SK-N-SH treated with all-trans-retinoic acid at 6 μM for 48 hours (cell line): ENCODE results near the gene MYO3B.

Experiments used
- ATAC-seq: fragments of 200-7000 bp; cut with Tn5 transposase; 3 replicates; pipeline ENCODE4 v1.9.1; 2020; ENCODE audit warnings: mild to moderate bottlenecking, moderate library complexity
- ARNTL ChIP-seq: fragments of 450-650 bp; formaldehyde crosslinking; IDR thresholded peaks from 2 replicates; pipeline ENCODE4 v1.5.0; 2020; ENCODE audit warnings: low read depth, mild to moderate bottlenecking, moderate library complexity, borderline replicate concordance
- BACH2 ChIP-seq: fragments of 250-450 bp; sonication (Bioruptor Pico); IDR thresholded peaks from 2 replicates; pipeline ENCODE4 v1.9.0; 2021; ENCODE audit warnings: mild to moderate bottlenecking, borderline replicate concordance
- CREB5 ChIP-seq: fragments of 250-450 bp; sonication (Bioruptor Pico); IDR thresholded peaks from 2 replicates; pipeline ENCODE4 v1.5.1; 2020; ENCODE audit warnings: low read depth, mild to moderate bottlenecking, moderate library complexity
- CSDC2 ChIP-seq: fragments of 250-450 bp; sonication (Bioruptor Pico); IDR thresholded peaks from 2 replicates; pipeline ENCODE4 v1.5.0; 2020; ENCODE audit warnings: mild to moderate bottlenecking, moderate library complexity
- CSRNP3 ChIP-seq: fragments of 250-450 bp; sonication (Bioruptor Pico); IDR thresholded peaks from 2 replicates; pipeline ENCODE4 v1.5.1; 2021; ENCODE audit warnings: mild to moderate bottlenecking, moderate library complexity
- ESRRG ChIP-seq: fragments of 250-450 bp; sonication (Bioruptor Pico); IDR thresholded peaks from 2 replicates; pipeline ENCODE4 v1.6.1; 2021; ENCODE audit warnings: mild to moderate bottlenecking
- GLIS3 ChIP-seq: fragments of 250-450 bp; sonication (Bioruptor Pico); IDR thresholded peaks from 2 replicates; pipeline ENCODE4 v1.5.0; 2020; ENCODE audit warnings: mild to moderate bottlenecking, moderate library complexity
- ISL1 ChIP-seq: fragments of 250-450 bp; sonication (Bioruptor Pico); IDR thresholded peaks from 2 replicates; pipeline ENCODE4 v2.1.2; 2022; ENCODE audit warnings: mild to moderate bottlenecking, moderate library complexity
- OSR1 ChIP-seq: fragments of 250-450 bp; sonication (Bioruptor Pico); IDR thresholded peaks from 2 replicates; pipeline ENCODE4 v1.8.0; 2022; ENCODE audit warnings: moderate library complexity, mild to moderate bottlenecking, inconsistent platforms
- POU6F1 ChIP-seq: fragments of 250-450 bp; sonication (Bioruptor Pico); IDR thresholded peaks from 2 replicates; pipeline ENCODE4 v1.8.0; 2021; ENCODE audit warnings: low read depth, mild to moderate bottlenecking, moderate library complexity, borderline replicate concordance
- PPARA ChIP-seq: fragments of 250-450 bp; sonication (Bioruptor Pico); IDR thresholded peaks from 2 replicates; pipeline ENCODE4 v1.5.0; 2020; ENCODE audit warnings: mild to moderate bottlenecking, borderline replicate concordance
- RARB ChIP-seq: fragments of 250-450 bp; sonication (Bioruptor Pico); IDR thresholded peaks from 2 replicates; pipeline ENCODE4 v1.8.0; 2021; ENCODE audit warnings: mild to moderate bottlenecking, moderate library complexity
- SNAI2 ChIP-seq: fragments of 250-450 bp; sonication (Bioruptor Pico); IDR thresholded peaks from 2 replicates; pipeline ENCODE4 v1.5.0; 2020; ENCODE audit warnings: mild to moderate bottlenecking, moderate library complexity
- TCF4 ChIP-seq: fragments of 250-450 bp; sonication (Bioruptor Pico); IDR thresholded peaks from 2 replicates; pipeline ENCODE4 v1.8.0; 2021; ENCODE audit warnings: mild to moderate bottlenecking, moderate library complexity, borderline replicate concordance
- TOX ChIP-seq: fragments of 250-450 bp; sonication (Bioruptor Pico); IDR thresholded peaks from 2 replicates; pipeline ENCODE4 v1.8.0; 2021; ENCODE audit warnings: mild to moderate bottlenecking, moderate library complexity, borderline replicate concordance
- ZC3H10 ChIP-seq: fragments of 250-450 bp; sonication (Bioruptor Pico); IDR thresholded peaks from 2 replicates; pipeline ENCODE4 v1.5.1; 2021; ENCODE audit warnings: mild to moderate bottlenecking, moderate library complexity
- ZFP3 ChIP-seq: fragments of 250-450 bp; sonication (Bioruptor Pico); IDR thresholded peaks from 2 replicates; pipeline ENCODE4 v1.5.0; 2020; ENCODE audit warnings: mild to moderate bottlenecking, moderate library complexity
- ZFP30 ChIP-seq: fragments of 450-650 bp; formaldehyde crosslinking; IDR thresholded peaks from 2 replicates; pipeline ENCODE4 v1.5.0; 2022; ENCODE audit warnings: mild to moderate bottlenecking, moderate library complexity
- ZNF565 ChIP-seq: fragments of 450-650 bp; formaldehyde crosslinking; conservative IDR thresholded peaks from 2 replicates; pipeline ENCODE4 v1.5.0; 2020; ENCODE audit warnings: low read depth, mild to moderate bottlenecking, moderate library complexity
- ZNF8 ChIP-seq: fragments of 450-650 bp; formaldehyde crosslinking; IDR thresholded peaks from 2 replicates; pipeline ENCODE4 v1.5.0; 2020; ENCODE audit warnings: mild to moderate bottlenecking, moderate library complexity

The MYO3B gene

GRCh38 chr2:170264865-170265264 lies 86.9 kb downstream of the MYO3B start:
- ATAC-seq: no peak
- TF ChIP-seq POU6F1: no peak
- no peak for TF ChIP-seq BACH2 (CRISPR knock-in tag)
- no peak for TF ChIP-seq OSR1 (CRISPR knock-in tag)
- TF ChIP-seq ZNF565 (CRISPR knock-in tag): no peak
- TF ChIP-seq CREB5 (CRISPR knock-in tag): no peak
- TF ChIP-seq SNAI2 (CRISPR knock-in tag): no peak
- no peak for TF ChIP-seq ISL1
- TF ChIP-seq ZNF8 (CRISPR knock-in tag): no peak
- no peak for TF ChIP-seq RARB (CRISPR knock-in tag)

GRCh38 chr2:170265321-170265720 lies 87.4 kb downstream of the MYO3B start:
- TF ChIP-seq ISL1 (peak; percentile 38; the same call in 1 of the 2 replicates), ZNF565 (CRISPR knock-in tag) (no peak)
- ATAC-seq: no peak

- ATAC-seq: no peak
- no peak for TF ChIP-seq GLIS3 (CRISPR knock-in tag)
- no peak for TF ChIP-seq RARB (CRISPR knock-in tag)
- TF ChIP-seq CSDC2: no peak
- TF ChIP-seq OSR1 (CRISPR knock-in tag): no peak
- no peak for TF ChIP-seq CSRNP3 (CRISPR knock-in tag)
- TF ChIP-seq BACH2 (CRISPR knock-in tag): no peak
- no peak for TF ChIP-seq ESRRG
These were observed 88.4 kb downstream of the MYO3B start for GRCh38 chr2:170266358-170266757.

- TF ChIP-seq ZFP30: no peak
- TF ChIP-seq RARB (CRISPR knock-in tag): no peak
- no peak for TF ChIP-seq SNAI2 (CRISPR knock-in tag)
- TF ChIP-seq TOX (CRISPR knock-in tag): no peak
- TF ChIP-seq TCF4: no peak
- TF ChIP-seq ZNF8 (CRISPR knock-in tag): no peak
- no peak for TF ChIP-seq GLIS3 (CRISPR knock-in tag)
- no peak for TF ChIP-seq ZFP3 (CRISPR knock-in tag)
- TF ChIP-seq ARNTL (CRISPR knock-in tag): no peak
- TF ChIP-seq ZC3H10 (CRISPR knock-in tag): no peak
- no peak for TF ChIP-seq BACH2 (CRISPR knock-in tag)
- TF ChIP-seq CSRNP3 (CRISPR knock-in tag): no peak
- TF ChIP-seq CREB5 (CRISPR knock-in tag): no peak
- TF ChIP-seq OSR1 (CRISPR knock-in tag): no peak
- TF ChIP-seq ZNF565 (CRISPR knock-in tag): no peak
- TF ChIP-seq ESRRG: no peak
- TF ChIP-seq PPARA (CRISPR knock-in tag): no peak
- ATAC-seq: no peak
These were observed 89.1 kb downstream of the MYO3B start for GRCh38 chr2:170267071-170267470.
